Esophagus squamous epithelium (tissue), 4 donors: ENCODE results near the gene TACR2.

Experiments
- POLR2A ChIP-seq, 4 donors: fragments of 450-650 bp; IDR thresholded peaks; one replicate each; pipeline ENCODE4 v1.6.1; 2017; ENCODE audit warnings: antibody characterized with exemption in 4 of 4, mild to moderate bottlenecking in 4 of 4, moderate library complexity in 3 of 4
- TF ChIP-seq, protein P1 (sequence below), 6 experiments: fragments of 450-650 bp in 4 of 6; fragments of 200-600 bp in 2 of 6; sonication (generic) in 2 of 6; IDR thresholded peaks; one replicate each; pipeline ENCODE4 v1.5.1; 2016 to 2019; ENCODE audit warnings: antibody characterized with exemption in 6 of 6, mild to moderate bottlenecking in 4 of 6, moderate library complexity in 4 of 6

DNA sequence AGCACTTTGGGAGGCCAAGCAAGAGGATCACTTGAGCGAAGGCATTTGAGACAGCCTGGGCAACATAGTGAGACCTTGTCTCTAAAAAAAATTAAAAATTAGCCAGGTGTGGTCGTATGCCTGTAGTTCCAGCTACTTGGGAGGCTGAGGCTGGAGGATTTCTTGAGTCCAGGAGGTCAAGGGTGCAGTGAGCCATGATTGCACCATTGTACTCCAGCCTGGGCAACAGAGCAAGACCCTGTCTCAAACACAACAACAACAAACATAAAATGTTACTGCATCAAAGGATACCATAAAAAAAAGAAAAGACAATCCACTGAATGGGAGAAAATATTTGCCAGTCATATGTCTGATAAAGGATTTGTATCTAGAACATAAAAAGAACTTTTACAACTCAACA lies 60.5 kb downstream of the TACR2 start:
- TF ChIP-seq, protein P1, sequence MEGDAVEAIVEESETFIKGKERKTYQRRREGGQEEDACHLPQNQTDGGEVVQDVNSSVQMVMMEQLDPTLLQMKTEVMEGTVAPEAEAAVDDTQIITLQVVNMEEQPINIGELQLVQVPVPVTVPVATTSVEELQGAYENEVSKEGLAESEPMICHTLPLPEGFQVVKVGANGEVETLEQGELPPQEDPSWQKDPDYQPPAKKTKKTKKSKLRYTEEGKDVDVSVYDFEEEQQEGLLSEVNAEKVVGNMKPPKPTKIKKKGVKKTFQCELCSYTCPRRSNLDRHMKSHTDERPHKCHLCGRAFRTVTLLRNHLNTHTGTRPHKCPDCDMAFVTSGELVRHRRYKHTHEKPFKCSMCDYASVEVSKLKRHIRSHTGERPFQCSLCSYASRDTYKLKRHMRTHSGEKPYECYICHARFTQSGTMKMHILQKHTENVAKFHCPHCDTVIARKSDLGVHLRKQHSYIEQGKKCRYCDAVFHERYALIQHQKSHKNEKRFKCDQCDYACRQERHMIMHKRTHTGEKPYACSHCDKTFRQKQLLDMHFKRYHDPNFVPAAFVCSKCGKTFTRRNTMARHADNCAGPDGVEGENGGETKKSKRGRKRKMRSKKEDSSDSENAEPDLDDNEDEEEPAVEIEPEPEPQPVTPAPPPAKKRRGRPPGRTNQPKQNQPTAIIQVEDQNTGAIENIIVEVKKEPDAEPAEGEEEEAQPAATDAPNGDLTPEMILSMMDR (IDR thresholded peaks at IDR 0.05), result no peak
- TF ChIP-seq POLR2A (IDR thresholded peaks at IDR 0.05), result no peak
